Naive thymus-derived CD4-positive, alpha-beta T cell (primary cell): Measurements from ENCODE around the gene GTF2H2. TPM values are rescaled to one million over a fixed set of nuclear protein-coding genes. Genes with fewer than 3 reads are reported as not detected.
"Not testable (repeated sequence)": the region's sequence is repeated elsewhere in the genome, so short reads cannot be mapped to it uniquely, and the experiment has no call there.

ENCODE experiments used
- ATAC-seq: fragments of 150-1000 bp; cut with Tn5 transposase; 2 replicates; pipeline ENCODE4 v1.10.0; 2021; ENCODE audit warnings: mild to moderate bottlenecking, moderate library complexity
- CTCF ChIA-PET: fragments of 350-600 bp; sonication (Branson Sonifier 250); formaldehyde crosslinking; loops from one replicate; lab custom pipeline; 2021; ENCODE audit warnings: antibody characterized with exemption; lab: Charles Lee
- POLR2A ChIA-PET: fragments of 350-600 bp; sonication (Branson Sonifier 250); formaldehyde crosslinking; loops from one replicate; lab custom pipeline; 2021; ENCODE audit warnings: antibody characterized with exemption, inconsistent platforms; lab: Charles Lee
- DNase-seq, 9 donors: peaks; one replicate each; pipeline versions ENCODE4 v3.0.0 to v3.0.0-alpha.2; 2020 to 2022; ENCODE audit warnings: mixed read lengths in 1 of 9
- H3K27ac ChIP-seq: one replicate; pipeline ENCODE4 v1.7.0; 2013; ENCODE audit warnings: mild to moderate bottlenecking, low read depth, low read length, moderate library complexity
- H3K27me3 ChIP-seq, 2 donors: one replicate each; pipeline ENCODE4 v1.7.0; 2013; ENCODE audit warnings: low read length in 2 of 2, mild to moderate bottlenecking in 2 of 2, moderate library complexity in 2 of 2; ENCODE audit not compliant: control insufficient read depth in 2 of 2, insufficient read depth in 2 of 2
- H3K36me3 ChIP-seq, 3 experiments: 1 replicate in 2 of 3; 2 replicates in 1 of 3; pipeline ENCODE4 v1.7.0; 2013; ENCODE audit warnings: low read length in 3 of 3, mild to moderate bottlenecking in 3 of 3, moderate library complexity in 1 of 3; ENCODE audit not compliant: insufficient read depth in 3 of 3, control insufficient read depth in 2 of 3
- H3K4me1 ChIP-seq, 2 donors: one replicate each; pipeline ENCODE4 v1.7.0; 2013; ENCODE audit warnings: low read length in 2 of 2, mild to moderate bottlenecking in 2 of 2, moderate library complexity in 1 of 2; ENCODE audit not compliant: control insufficient read depth in 2 of 2, insufficient read depth in 2 of 2
- H3K4me3 ChIP-seq: 2 replicates; pipeline ENCODE4 v1.7.0; 2013; ENCODE audit warnings: mild to moderate bottlenecking, low read length
- H3K9me3 ChIP-seq, 3 experiments: 1 replicate in 2 of 3; 2 replicates in 1 of 3; pipeline ENCODE4 v1.7.0; 2013; ENCODE audit warnings: low read length in 3 of 3; ENCODE audit not compliant: control insufficient read depth in 2 of 3
- H3K27ac Mint-ChIP-seq, 9 donors: one replicate each; pipeline ENCODE4 v1.8.0; 2020 to 2022; ENCODE audit warnings: mixed read lengths in 9 of 9, mild to moderate bottlenecking in 8 of 9, moderate library complexity in 5 of 9, inconsistent platforms in 2 of 9
- H3K27me3 Mint-ChIP-seq, 5 donors: one replicate each; pipeline ENCODE4 v1.8.0; 2021 to 2022; ENCODE audit warnings: mixed read lengths in 5 of 5, mild to moderate bottlenecking in 1 of 5
- H3K36me3 Mint-ChIP-seq, 5 donors: one replicate each; pipeline ENCODE4 v1.8.0; 2020 to 2022; ENCODE audit warnings: mixed read lengths in 5 of 5, mild to moderate bottlenecking in 3 of 5, inconsistent platforms in 1 of 5
- H3K4me1 Mint-ChIP-seq, 7 donors: one replicate each; pipeline ENCODE4 v1.8.0; 2020 to 2022; ENCODE audit warnings: mixed read lengths in 7 of 7, mild to moderate bottlenecking in 3 of 7, inconsistent platforms in 1 of 7
- H3K4me3 Mint-ChIP-seq, 10 donors: one replicate each; pipeline ENCODE4 v1.8.0; 2020 to 2022; ENCODE audit warnings: mild to moderate bottlenecking in 10 of 10, mixed read lengths in 10 of 10, moderate library complexity in 6 of 10, inconsistent platforms in 2 of 10
- H3K9me3 Mint-ChIP-seq, 11 donors: one replicate each; pipeline ENCODE4 v1.8.0; 2020 to 2022; ENCODE audit warnings: mixed read lengths in 11 of 11, mild to moderate bottlenecking in 4 of 11, inconsistent platforms in 1 of 11, moderate library complexity in 1 of 11
- intact Hi-C, 2 donors: fragments of 100-400 bp; cut with micrococcal nuclease; formaldehyde crosslinking; loops; one replicate each; pipeline ENCODE4 v1.15.1; 2023
- polyA plus RNA-seq, 2 donors: library from polyadenylated mRNA; unstranded; fragments of 300-500 nt; fragmentation: Illumina TruSeq; gene quantifications; one replicate each; pipeline ENCODE4 v1.2.3, GENCODE V29; 2021
- total RNA-seq, 6 experiments: library from RNA in 5 of 6; stranded (reverse) in 5 of 6; gene quantifications; 1 replicate in 5 of 6; 2 replicates in 1 of 6; pipeline ENCODE4 v1.2.3 and lab custom pipeline; 2021 to 2026

Gene GTF2H2
- 10 to 100 TPM; 17.4 to 54.4 (median 30.0) TPM for total RNA-seq
- polyA plus RNA-seq: 10 to 100 TPM in 1 of 2 donors, 1 to 10 TPM in 1; 6.7 to 11.8 TPM
- total RNA-seq (lab: John Stamatoyannopoulos, UW): 3.0 reads per million, percentile 16 among the genes with 10 or more reads in this experiment

DNA sequence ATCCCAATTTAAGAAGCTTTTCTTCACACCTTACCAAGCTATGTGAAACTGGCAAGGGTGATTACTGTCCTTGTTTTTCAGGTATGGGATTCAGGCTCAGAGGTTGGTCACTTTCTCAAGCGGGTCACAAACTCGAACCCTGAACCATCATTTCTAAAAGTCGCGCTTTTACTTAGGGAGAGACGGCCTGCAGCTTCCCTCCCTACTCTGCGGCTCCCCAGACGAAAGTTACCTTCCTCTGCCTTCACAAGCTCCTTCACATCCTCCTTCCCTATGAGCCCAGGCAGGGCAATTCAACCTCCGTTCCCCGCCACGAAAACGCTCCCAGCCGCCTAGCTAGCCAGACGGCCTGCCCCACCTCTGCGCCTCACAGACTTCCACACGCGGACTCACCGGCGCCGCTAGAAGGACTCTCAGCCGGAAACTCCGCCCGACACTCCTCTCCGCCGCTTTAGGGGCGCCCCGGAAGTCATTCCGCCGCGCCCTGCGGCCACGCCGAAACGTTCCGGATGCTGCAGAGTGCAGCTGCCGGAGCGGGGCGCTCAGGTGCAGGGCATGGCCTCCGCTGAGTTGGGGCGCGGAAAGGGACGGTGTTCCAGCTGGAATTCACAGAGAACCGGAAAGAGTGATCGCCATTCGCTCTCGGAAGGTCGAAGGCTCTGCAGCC is at the start of gene GTF2H2:
Gene GTF2H2 (minus strand): TSS at position 415 of the 667 bp plus-strand sequence. CDS start 4,913 bp downstream, outside the sequence.
- H3K4me1 ChIP-seq, H3K27me3 ChIP-seq, H3K9me3 ChIP-seq, DNase-seq, H3K9me3 Mint-ChIP-seq, H3K27ac Mint-ChIP-seq, CTCF ChIA-PET, intact Hi-C loops, H3K4me3 ChIP-seq, H3K4me1 Mint-ChIP-seq, H3K27me3 Mint-ChIP-seq, H3K36me3 Mint-ChIP-seq, H3K4me3 Mint-ChIP-seq, POLR2A ChIA-PET, H3K36me3 ChIP-seq, H3K27ac ChIP-seq: not testable (repeated sequence)
- peak; percentile 100 for ATAC-seq

DNA sequence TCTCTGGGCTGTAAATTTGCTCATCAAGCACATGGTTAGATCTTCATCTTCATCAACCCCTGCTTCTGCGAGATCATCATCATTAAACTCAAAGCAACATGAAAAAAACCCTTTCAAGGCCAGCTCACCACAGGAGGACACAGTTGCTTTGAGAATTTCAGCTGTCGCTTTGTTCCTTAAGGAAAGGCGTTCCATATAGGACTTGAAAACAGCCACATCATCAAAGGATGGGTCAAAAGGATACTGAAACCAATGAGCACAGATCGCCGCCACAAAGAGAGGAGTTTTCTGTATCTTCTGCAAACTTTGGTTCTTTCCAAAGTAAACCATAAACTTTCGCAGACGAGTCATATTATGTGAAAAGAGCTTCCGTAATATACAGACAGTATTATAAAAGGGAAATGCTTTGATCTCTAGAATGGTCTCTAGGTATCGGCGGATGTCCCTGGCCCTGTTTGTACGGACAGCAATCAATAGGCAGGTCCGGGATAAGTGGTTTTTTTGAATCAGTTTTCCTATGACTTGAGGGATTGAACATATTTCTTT is 42.3 kb upstream of the GTF2H2 start:
- H3K4me3 Mint-ChIP-seq, H3K27ac Mint-ChIP-seq, H3K27ac ChIP-seq, H3K36me3 ChIP-seq, H3K4me1 Mint-ChIP-seq, H3K27me3 Mint-ChIP-seq, H3K9me3 Mint-ChIP-seq, H3K27me3 ChIP-seq, CTCF ChIA-PET, H3K9me3 ChIP-seq, ATAC-seq, POLR2A ChIA-PET, intact Hi-C loops, H3K36me3 Mint-ChIP-seq, H3K4me3 ChIP-seq, DNase-seq, H3K4me1 ChIP-seq: not testable (repeated sequence)

DNA sequence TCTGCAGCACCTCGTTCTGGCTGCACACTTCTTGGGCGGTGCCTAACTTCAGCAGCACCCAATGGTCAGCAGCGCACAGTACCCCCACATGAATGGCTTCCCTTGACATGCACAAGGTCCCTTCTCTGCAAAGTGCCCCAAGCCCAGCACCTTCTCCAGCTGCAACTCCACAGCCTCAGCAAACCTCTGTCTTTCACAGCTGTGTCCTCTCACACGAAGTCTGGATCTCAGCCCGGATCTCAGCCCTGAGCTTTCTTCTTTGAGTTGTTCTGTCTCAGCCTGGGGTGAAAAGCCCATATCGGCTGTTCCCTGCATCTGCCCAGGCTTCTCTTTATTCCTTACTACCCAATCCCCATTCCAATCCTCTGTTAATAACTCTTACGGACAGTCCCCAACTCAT is 32.5 kb upstream of the GTF2H2 start:
- H3K9me3 ChIP-seq, H3K9me3 Mint-ChIP-seq, H3K4me1 ChIP-seq, ATAC-seq, POLR2A ChIA-PET, H3K27ac Mint-ChIP-seq, H3K27ac ChIP-seq, intact Hi-C loops, H3K4me1 Mint-ChIP-seq, H3K27me3 Mint-ChIP-seq, H3K36me3 ChIP-seq, DNase-seq, H3K4me3 Mint-ChIP-seq, H3K36me3 Mint-ChIP-seq, CTCF ChIA-PET, H3K4me3 ChIP-seq, H3K27me3 ChIP-seq: not testable (repeated sequence)

DNA sequence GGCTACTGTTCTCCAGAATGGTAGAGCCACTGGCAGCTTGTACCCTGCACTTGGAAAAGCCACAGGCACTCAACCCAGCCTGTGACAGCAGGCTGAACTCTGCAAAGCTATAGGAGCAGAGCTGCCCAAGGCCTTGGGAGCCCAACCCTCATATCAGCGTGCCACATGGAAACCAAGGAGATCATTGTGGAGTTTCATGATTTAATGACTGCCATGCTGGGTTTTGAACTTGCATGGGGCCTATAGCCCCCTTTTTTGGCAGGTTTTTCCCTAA is 30.4 kb upstream of the GTF2H2 start:
- POLR2A ChIA-PET, H3K4me1 Mint-ChIP-seq, H3K27me3 ChIP-seq, H3K4me3 ChIP-seq, H3K4me3 Mint-ChIP-seq, CTCF ChIA-PET, H3K27ac ChIP-seq, H3K4me1 ChIP-seq, H3K36me3 ChIP-seq, H3K36me3 Mint-ChIP-seq, DNase-seq, H3K9me3 Mint-ChIP-seq, H3K27me3 Mint-ChIP-seq, ATAC-seq, H3K27ac Mint-ChIP-seq, H3K9me3 ChIP-seq, intact Hi-C loops: not testable (repeated sequence)

DNA sequence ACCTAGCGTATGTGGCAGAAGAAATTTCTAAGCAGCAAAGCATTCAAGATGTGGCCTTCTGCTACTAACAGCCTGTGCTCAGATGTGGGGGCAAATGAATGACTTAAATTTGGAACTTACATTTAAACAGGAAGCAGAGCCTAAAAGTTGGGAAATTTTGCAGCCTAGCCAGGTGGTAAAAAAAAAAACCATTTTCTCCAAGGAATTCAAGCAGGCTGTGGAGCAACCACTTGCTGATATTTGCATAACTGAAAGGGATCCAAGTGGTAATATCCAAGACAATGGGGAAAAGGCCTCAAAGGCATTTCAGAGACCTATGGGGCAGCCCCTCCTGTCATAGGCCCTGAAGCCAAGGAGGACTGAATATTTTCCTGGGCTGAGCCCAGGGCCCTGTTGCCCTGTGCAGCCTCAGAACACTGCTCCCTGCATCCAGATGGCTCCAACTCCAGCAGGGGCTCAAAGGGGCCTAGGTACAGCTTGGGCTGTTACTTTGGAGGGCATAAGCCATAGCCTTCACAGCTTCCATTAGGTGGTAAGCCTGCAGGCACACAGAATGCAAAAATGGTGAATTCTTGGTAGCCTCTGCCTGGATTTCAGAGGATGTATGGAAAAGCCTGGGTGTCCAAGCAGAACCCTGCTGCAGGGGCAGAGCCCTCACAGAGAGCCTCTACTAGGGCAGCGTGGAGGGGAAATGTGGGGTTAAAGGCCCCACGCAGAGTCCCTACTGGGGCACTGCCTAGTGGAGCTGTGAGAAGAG is 29.9 kb upstream of the GTF2H2 start:
- H3K4me1 Mint-ChIP-seq, H3K27me3 Mint-ChIP-seq, H3K27ac ChIP-seq, H3K4me3 Mint-ChIP-seq, H3K4me3 ChIP-seq, H3K36me3 Mint-ChIP-seq, ATAC-seq, H3K27me3 ChIP-seq, H3K27ac Mint-ChIP-seq, H3K9me3 Mint-ChIP-seq, POLR2A ChIA-PET, H3K9me3 ChIP-seq, H3K4me1 ChIP-seq, DNase-seq, CTCF ChIA-PET, H3K36me3 ChIP-seq, intact Hi-C loops: not testable (repeated sequence)

DNA sequence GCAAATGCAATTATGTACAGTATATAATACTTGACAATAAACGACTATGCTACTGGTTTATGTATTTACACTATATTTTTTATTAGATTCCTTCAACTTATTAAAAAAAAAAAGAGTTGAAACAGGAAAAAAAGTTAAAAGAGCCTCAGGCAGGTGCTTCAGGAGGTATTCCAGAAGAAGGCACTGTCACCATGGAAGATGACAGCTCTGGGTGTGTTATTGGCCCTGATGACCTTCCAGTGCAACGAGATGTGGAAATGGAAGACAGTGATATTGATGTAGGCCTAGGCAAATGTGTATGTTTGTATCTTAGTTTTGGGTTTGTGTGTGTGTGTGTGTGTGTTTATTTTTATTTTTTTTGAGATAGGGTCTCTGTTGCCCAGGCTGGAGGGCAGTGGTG is 22.3 kb upstream of the GTF2H2 start:
- H3K36me3 ChIP-seq, H3K27me3 Mint-ChIP-seq, H3K27ac ChIP-seq, H3K4me3 Mint-ChIP-seq, ATAC-seq, CTCF ChIA-PET, H3K36me3 Mint-ChIP-seq, POLR2A ChIA-PET, intact Hi-C loops, DNase-seq, H3K4me1 ChIP-seq, H3K9me3 ChIP-seq, H3K27me3 ChIP-seq, H3K27ac Mint-ChIP-seq, H3K4me3 ChIP-seq, H3K4me1 Mint-ChIP-seq, H3K9me3 Mint-ChIP-seq: not testable (repeated sequence)

DNA sequence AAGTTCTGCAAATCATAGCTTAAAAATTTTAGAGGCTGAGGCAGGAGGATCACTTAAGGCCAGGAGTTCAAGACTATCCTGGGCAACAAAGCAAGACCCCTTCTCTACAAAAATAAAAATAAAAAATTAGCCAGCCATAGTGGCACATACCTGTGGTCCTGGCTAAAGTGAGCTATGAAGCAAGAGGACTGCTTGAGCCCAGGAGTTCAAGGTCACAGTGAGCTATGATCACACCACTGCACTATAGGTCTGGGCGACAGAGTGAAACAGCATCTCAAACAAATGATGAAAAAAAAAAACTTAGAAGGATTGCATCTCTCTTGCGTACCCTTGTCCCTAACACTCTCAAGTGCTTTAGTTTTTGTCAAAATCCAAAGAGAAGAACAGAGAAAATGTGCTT is 21.3 kb upstream of the GTF2H2 start:
- H3K36me3 ChIP-seq, H3K36me3 Mint-ChIP-seq, intact Hi-C loops, CTCF ChIA-PET, H3K27me3 ChIP-seq, H3K9me3 Mint-ChIP-seq, H3K4me3 ChIP-seq, DNase-seq, H3K27ac ChIP-seq, POLR2A ChIA-PET, H3K4me1 ChIP-seq, H3K4me3 Mint-ChIP-seq, H3K27ac Mint-ChIP-seq, H3K27me3 Mint-ChIP-seq, ATAC-seq, H3K4me1 Mint-ChIP-seq, H3K9me3 ChIP-seq: not testable (repeated sequence)
